BJ (cell line): ENCODE measurements around the gene PRKX. TPM values are rescaled to one million over a fixed set of nuclear protein-coding genes. Genes with fewer than 3 reads are reported as not detected.

Experiments used
- CTCF ChIA-PET: fragments of 350-600 bp; formaldehyde crosslinking; extraction: SDS; loops from one replicate; lab custom pipeline; 2021; ENCODE audit warnings: antibody characterized with exemption, inconsistent platforms; lab: Yijun Ruan, JAX
- POLR2A ChIA-PET: fragments of 300-600 bp; sonication (Branson Sonifier 250); formaldehyde crosslinking; extraction: SDS; loops from one replicate; lab custom pipeline; 2021; ENCODE audit warnings: antibody characterized with exemption; lab: Charles Lee
- DNase-seq: peaks from one replicate; pipeline ENCODE4 v3.0.0-alpha.2; 2011; ENCODE audit warnings: low read depth
- H3K27me3 ChIP-seq: 2 replicates; pipeline ENCODE4 v1.6.0; 2011; ENCODE audit warnings: low read length; ENCODE audit not compliant: control insufficient read depth, insufficient read depth
- H3K36me3 ChIP-seq: 2 replicates; pipeline ENCODE4 v1.5.1; 2011; ENCODE audit warnings: low read length; ENCODE audit not compliant: control insufficient read depth, insufficient read depth
- H3K4me3 ChIP-seq: 2 replicates; pipeline ENCODE4 v1.5.1; 2011; ENCODE audit warnings: low read depth, mild to moderate bottlenecking, control low read depth, low read length
- CTCF ChIP-seq: IDR thresholded peaks from 2 replicates; pipeline ENCODE4 v1.5.1; 2011; ENCODE audit warnings: low read depth, mild to moderate bottlenecking, control low read depth, inconsistent platforms, low read length, moderate library complexity; ENCODE audit not compliant: insufficient read depth
- polyA plus RNA-seq: library from polyadenylated mRNA; depleted of rRNA; stranded (reverse); fragments of >200 nt; gene quantifications from 2 replicates; pipeline ENCODE4 v1.2.3, GENCODE V29; 2011

PRKX gene
- polyA plus RNA-seq, 1 experiment = 6.5 TPM

- TF ChIP-seq CTCF = no peak
- ChIA-PET CTCF (no interaction called here), POLR2A (interaction anchor here (0.5 kb wide), 1 partner anchor 245 kb away, joined by 3 read pairs; no protein-coding TSS in a partner anchor)
- no peak for DNase-seq
- H3K4me3 ChIP-seq = no peak overlapping the region
- no peaks in the 10 kb centered on the region for H3K27me3 ChIP-seq
- H3K36me3 ChIP-seq = no peaks in the 10 kb centered on the region
Observed at GRCh38 chrX:3589474-3589873, 124.0 kb downstream of the PRKX start.

GRCh38 chrX:3585719-3586118, 127.7 kb downstream of the PRKX start:
- no peak for DNase-seq
- Histone ChIP-seq H3K4me3 (no peak overlapping the region), H3K27me3 (no peaks in the 10 kb centered on the region; the same call in 1 of the 2 replicates), H3K36me3 (no peaks in the 10 kb centered on the region)
- CTCF ChIA-PET = no interaction called here
- POLR2A ChIA-PET = no interaction called here
- no peak for TF ChIP-seq CTCF

GRCh38 chrX:3584415-3584996, 128.9 kb downstream of the PRKX start:
- Histone ChIP-seq H3K4me3 (no peak overlapping the region), H3K36me3 (no peaks in the 10 kb centered on the region), H3K27me3 (no peaks in the 10 kb centered on the region; the same call in 1 of the 2 replicates)
- CTCF ChIA-PET = no interaction called here
- POLR2A ChIA-PET = no interaction called here
- no peak for TF ChIP-seq CTCF
- DNase-seq = no peak

- CTCF ChIA-PET = no interaction called here
Observed at GRCh38 chrX:3582451-3582850, 131.0 kb downstream of the PRKX start.

GRCh38 chrX:3581609-3582108, 131.8 kb downstream of the PRKX start:
- no peak overlapping the region for H3K4me3 ChIP-seq
- no peaks in the 10 kb centered on the region for H3K36me3 ChIP-seq
- DNase-seq = no peak
- CTCF ChIA-PET = no interaction called here
- no peaks in the 10 kb centered on the region; the same call in 1 of the 2 replicates for H3K27me3 ChIP-seq
- TF ChIP-seq CTCF = no peak
- POLR2A ChIA-PET = no interaction called here

More at GRCh38 chrX:3582451-3582850, 131.0 kb downstream of the PRKX start:
- Histone ChIP-seq H3K4me3 (no peak overlapping the region), H3K27me3 (no peaks in the 10 kb centered on the region; the same call in 1 of the 2 replicates), H3K36me3 (no peaks in the 10 kb centered on the region)
- no peak for TF ChIP-seq CTCF
- POLR2A ChIA-PET = no interaction called here
- no peak for DNase-seq
